Prostate gland (tissue), 2 donors: ENCODE measurements around the gene PC. TPM values are rescaled to one million over a fixed set of nuclear protein-coding genes. Genes with fewer than 3 reads are reported as not detected.

Experiments used
- DNase-seq: peaks from one replicate; pipeline ENCODE4 v3.0.0-alpha.2; 2019; ENCODE audit warnings: low spot score
- H3K27ac ChIP-seq, 2 donors: fragments of 200-600 bp; sonication (generic); 2 replicates each; pipeline ENCODE4 v1.5.1; 2017 to 2019
- H3K27me3 ChIP-seq: fragments of 200-600 bp; sonication (generic); replicated peaks from 2 replicates; pipeline ENCODE4 v1.5.1; 2019; ENCODE audit not compliant: insufficient read depth
- H3K36me3 ChIP-seq, 2 donors: fragments of 200-600 bp; sonication (generic); 1 replicate in 1 of 2; 2 replicates in 1 of 2; pipeline versions ENCODE4 v1.5.1 to v1.8.1; 2017 to 2019
- H3K4me1 ChIP-seq: fragments of 200-600 bp; sonication (generic); replicated peaks from 2 replicates; pipeline ENCODE4 v1.5.1; 2019
- H3K4me3 ChIP-seq, 2 donors: fragments of 200-600 bp; sonication (generic); 2 replicates each; pipeline ENCODE4 v1.5.1; 2017 to 2019
- H3K9me3 ChIP-seq: fragments of 200-600 bp; sonication (generic); 2 replicates; pipeline ENCODE4 v1.5.1; 2017
- CTCF ChIP-seq, 4 experiments: fragments of 200-600 bp in 2 of 4; fragments of 450-650 bp in 2 of 4; sonication (generic) in 2 of 4; IDR thresholded peaks; 1 replicate in 3 of 4; 2 replicates in 1 of 4; pipeline ENCODE4 v1.5.1; 2016 to 2019; ENCODE audit warnings: antibody characterized with exemption in 4 of 4, mild to moderate bottlenecking in 2 of 4, moderate library complexity in 2 of 4
- POLR2A ChIP-seq: fragments of 450-650 bp; IDR thresholded peaks from one replicate; pipeline ENCODE4 v1.6.1; 2016; ENCODE audit warnings: antibody characterized with exemption, mild to moderate bottlenecking
- POLR2AphosphoS5 ChIP-seq: sonication (generic); formaldehyde crosslinking; IDR thresholded peaks from one replicate; pipeline ENCODE4 v1.6.1; 2017; ENCODE audit warnings: antibody characterized with exemption
- WGBS: methylation state at CpG from one replicate; pipeline ENCODE4 v1.1.5; 2018; 5-methylcytosine and 5-hydroxymethylcytosine counted together
- intact Hi-C: fragments of 100-400 bp; cut with DNase I; formaldehyde crosslinking; loops from one replicate; pipeline ENCODE4 v1.14.2; 2022
- total RNA-seq, 2 donors: library from RNA; depleted of rRNA; stranded (reverse); fragments of >200 nt; gene quantifications; one replicate each; pipeline ENCODE4 v1.1.0, GENCODE V29; 2016

Gene PC
- total RNA-seq, 2 donors from 2014 or later = 42.8 to 43.4 TPM

GRCh38 chr11:66871521-66871901 lies 86.7 kb downstream of the PC start:
- 89% methylated on average over 18 of the region's 18 CpGs for WGBS
- no peaks in the 10 kb centered on the region for H3K4me1 ChIP-seq
- H3K27me3 ChIP-seq = no peaks in the 10 kb centered on the region

GRCh38 chr11:66870616-66871520 lies 87.3 kb downstream of the PC start:
- DNase-seq = no peak
- Histone ChIP-seq H3K27ac (no peak overlapping the region), H3K4me1 (no peaks in the 10 kb centered on the region), H3K4me3 (no peak overlapping the region), H3K9me3 (no peaks in the 10 kb centered on the region), H3K36me3 (no peaks in the 10 kb centered on the region), H3K27me3 (no peaks in the 10 kb centered on the region)
- WGBS = 89% methylated on average over 39 of the region's 39 CpGs
- TF ChIP-seq POLR2AphosphoS5 (no peak), POLR2A (no peak), CTCF (IDR thresholded peaks at IDR 0.05) (no peak)
- intact Hi-C loops = no loop called here

More at GRCh38 chr11:66871521-66871901, 86.7 kb downstream of the PC start:
- TF ChIP-seq POLR2A (no peak), CTCF (IDR thresholded peaks at IDR 0.05) (no peak), POLR2AphosphoS5 (no peak)
- Histone ChIP-seq H3K9me3 (no peaks in the 10 kb centered on the region), H3K4me3 (no peak overlapping the region), H3K36me3 (no peaks in the 10 kb centered on the region), H3K27ac (no peak overlapping the region)
- DNase-seq = no peak
- intact Hi-C loops = no loop called here

- Histone ChIP-seq H3K9me3 (no peaks in the 10 kb centered on the region), H3K4me3 (no peak overlapping the region), H3K36me3 (no peaks in the 10 kb centered on the region), H3K27me3 (no peaks in the 10 kb centered on the region), H3K4me1 (no peaks in the 10 kb centered on the region), H3K27ac (no peak overlapping the region)
- no peak for DNase-seq
- WGBS = 94% methylated on average over 16 of the region's 16 CpGs
- intact Hi-C loops = no loop called here
- no peak for TF ChIP-seq POLR2AphosphoS5
- no peak for TF ChIP-seq POLR2A
- TF ChIP-seq CTCF (IDR thresholded peaks at IDR 0.05) = no peak
Measured at GRCh38 chr11:66870131-66870530, 88.1 kb downstream of the PC start.

- H3K36me3 ChIP-seq = no peaks in the 10 kb centered on the region
- H3K4me3 ChIP-seq = no peak overlapping the region
- intact Hi-C loops = no loop called here
- no peaks in the 10 kb centered on the region for H3K27me3 ChIP-seq
- no peak for TF ChIP-seq POLR2AphosphoS5
- no peak for TF ChIP-seq POLR2A
- TF ChIP-seq CTCF (IDR thresholded peaks at IDR 0.05) = no peak
- WGBS = 93% methylated on average over 9 of the region's 9 CpGs
- H3K9me3 ChIP-seq = no peaks in the 10 kb centered on the region
- no peak for DNase-seq
- H3K27ac ChIP-seq = no peak overlapping the region
- no peaks in the 10 kb centered on the region for H3K4me1 ChIP-seq
Measured at GRCh38 chr11:66869567-66869870, 88.7 kb downstream of the PC start.
